8988T (cell line): Measurements from ENCODE around the gene STOML1.

Experiments used
- DNase-seq: peaks from one replicate; pipeline ENCODE4 v3.0.0; 2011

STOML1 gene

DNA sequence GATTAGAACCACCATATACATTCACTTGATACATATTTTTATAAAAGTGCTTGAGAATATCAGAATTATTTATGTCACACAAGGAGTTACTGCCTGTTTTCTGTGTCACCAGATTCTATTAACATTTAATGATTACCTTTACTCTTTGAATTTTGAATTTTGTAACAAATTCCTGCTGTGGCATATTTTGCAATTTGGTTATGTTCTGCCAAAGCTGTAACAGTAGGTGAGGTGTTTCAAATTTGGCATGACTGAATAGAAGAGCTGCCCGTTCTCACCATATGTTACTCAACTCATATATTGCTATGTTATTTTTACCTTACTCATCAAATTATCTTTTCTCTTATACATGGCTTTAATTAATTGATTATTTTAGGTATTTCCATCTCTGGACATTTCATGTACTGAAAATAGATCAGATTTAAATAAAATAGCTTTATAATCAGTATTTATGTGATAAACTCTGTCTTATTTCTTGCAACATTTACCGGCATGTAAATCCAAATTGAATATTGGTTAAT lies 21.3 kb upstream of the STOML1 start:
- no peak for DNase-seq

DNA sequence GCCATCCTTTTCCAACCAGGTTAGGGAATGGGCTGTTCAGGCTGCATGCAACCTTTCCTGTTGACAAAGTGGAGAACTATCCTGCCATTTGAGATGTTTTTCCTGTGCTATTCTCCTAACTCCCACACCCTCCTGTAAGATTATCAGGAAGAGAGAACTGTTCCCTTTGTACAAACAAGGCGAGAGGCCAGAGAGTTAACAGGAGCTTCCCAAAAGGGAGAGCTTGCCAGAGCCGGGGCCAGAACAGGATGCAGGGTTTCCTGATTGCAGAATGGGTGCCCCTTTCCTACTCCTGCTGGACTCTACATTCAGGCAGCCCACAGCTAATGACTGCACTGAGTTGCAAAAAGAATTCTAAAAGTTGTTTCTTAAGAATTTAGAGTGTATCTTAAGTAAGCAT lies 19.5 kb upstream of the STOML1 start:
- no peak for DNase-seq

GRCh38 chr15:74010929-74011540 lies 18.9 kb upstream of the STOML1 start:
- DNase-seq = no peak

DNA sequence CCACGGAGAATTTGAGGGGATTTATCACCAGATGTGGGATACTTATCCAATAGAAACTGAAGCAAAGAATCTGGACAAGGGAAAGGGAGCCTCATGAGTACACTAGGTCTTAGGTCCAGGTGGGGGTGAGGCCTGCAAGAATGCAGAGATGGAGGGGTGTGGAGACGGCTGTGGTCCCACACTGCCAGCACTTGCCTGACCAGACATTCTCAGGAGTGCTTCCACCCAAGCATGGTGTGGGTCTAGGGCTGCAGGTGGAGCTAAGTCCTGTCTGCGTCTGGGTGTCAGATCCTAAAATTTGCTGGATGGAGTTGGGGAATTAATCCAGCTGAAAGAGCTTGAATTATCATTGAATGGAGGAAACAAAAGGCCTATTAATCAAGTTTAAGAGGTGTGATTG lies 16.8 kb upstream of the STOML1 start:
- DNase-seq = no peak

DNA sequence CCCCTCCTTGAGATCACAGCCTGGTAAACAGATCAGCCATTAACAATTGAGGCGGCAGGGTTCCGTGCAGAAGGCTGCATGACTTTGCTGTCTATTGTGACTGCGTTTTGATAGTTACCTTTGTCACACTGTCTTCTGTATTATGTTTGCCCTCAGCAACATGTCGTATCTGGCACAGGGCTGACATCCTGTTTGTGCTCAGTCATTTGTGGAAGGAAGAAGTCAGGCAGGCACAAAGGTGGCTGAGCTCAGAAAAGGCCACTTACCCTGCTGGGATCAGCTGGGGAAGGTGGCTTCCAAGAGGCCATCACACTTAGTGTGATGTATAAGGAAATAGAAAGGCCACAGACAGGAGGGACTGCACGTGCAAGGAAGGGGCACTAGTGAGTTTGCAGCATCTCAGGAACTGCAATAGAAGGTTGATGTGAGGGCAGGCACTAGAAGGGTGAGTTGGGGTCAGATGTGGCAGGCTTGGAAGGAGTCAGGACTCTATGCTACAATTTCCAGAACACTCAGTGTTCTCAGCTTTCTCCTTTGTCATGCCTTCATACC lies 15.8 kb upstream of the STOML1 start:
- DNase-seq = no peak

- DNase-seq = no peak
These were observed 14.9 kb upstream of the STOML1 start for GRCh38 chr15:74006774-74007639.

GRCh38 chr15:73997986-73998385 lies 5.9 kb upstream of the STOML1 start:
- no peak for DNase-seq

GRCh38 chr15:73996939-73997338 lies 4.8 kb upstream of the STOML1 start:
- DNase-seq = no peak

DNA sequence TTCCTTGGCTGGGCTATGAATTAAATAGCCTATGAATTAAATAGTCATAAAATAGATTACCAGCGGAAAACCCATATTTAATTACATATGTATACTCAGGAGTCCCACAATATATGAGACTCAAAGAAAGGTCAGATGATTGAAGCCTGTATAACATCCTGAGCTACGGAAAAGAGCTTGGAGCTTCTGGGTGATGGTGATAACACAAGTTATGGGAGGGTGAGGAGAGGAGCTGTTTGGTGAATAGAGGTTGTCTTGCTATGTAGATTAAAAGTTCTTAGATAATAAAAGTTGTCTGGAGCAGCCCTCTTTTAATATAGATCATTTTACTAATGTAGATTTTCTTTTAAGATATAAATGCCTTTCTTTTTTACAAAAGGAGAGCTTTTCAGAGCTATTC lies 4.2 kb upstream of the STOML1 start:
- DNase-seq = no peak

- DNase-seq = no peak
These were observed 3.0 kb upstream of the STOML1 start for GRCh38 chr15:73994912-73995622.

DNA sequence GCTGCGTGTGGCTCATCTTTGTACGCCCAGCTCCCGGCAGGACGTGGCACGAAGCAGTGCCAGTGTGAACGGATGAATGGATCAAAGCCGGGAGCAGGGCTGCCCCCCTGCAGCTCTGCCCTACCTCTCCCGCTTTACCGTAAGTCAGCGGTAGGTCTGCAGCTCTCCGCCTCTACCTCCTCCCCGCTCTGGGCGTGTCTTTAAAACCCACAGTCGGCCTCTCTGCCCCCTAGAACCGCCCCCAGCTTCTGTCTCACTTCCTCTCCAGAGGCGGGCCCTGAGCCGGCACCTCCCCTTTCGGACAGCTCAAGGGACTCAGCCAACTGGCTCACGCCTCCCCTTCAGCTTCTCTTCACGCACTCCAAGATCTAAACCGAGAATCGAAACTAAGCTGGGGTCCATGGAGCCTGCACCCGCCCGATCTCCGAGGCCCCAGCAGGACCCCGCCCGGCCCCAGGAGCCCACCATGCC lies 2.4 kb upstream of the STOML1 start, which contains the start of gene PML:
Gene PML (plus strand): TSS at position 304 of the 471 bp plus-strand sequence. CDS start 97 bp downstream, at position 401.
- DNase-seq = peak; percentile 85

DNA sequence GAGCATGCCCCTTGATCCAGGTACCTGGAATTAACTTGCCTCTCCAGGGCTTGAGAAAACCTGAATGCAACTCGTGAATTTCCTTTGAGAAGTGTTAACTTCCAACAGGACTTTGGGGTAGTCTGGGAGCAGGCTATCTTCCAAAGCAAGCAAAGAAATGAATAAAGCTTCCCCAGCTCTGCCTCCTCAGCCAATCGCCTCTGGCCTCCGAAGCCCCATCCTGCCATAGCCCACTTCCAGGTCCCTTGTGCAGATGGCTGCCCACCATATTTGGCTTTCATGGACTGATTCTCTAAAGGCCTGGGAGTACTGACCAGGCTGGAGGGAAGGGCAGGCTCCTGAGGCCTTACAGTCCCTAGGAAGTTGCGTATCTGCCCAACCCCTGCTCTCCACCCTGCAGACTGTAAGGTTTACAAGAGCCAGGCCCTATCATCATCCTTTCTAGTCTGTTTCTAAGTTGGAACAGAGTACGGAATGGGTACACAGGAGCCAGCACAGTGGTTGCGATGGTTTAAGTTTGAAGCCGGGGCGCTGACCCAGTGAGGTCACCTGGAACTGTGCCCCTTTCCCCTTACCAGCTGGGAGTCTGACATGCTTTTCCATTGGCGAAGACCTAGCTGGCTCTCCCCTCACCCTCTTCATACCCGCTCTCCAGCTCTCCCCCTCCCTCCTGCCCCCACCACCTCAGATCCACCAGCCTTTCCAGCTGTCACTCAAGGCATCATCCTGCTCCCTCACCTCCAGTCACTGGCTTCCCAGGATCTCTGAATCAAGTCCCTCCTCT lies 1.3 kb upstream of the STOML1 start:
- no peak for DNase-seq

GRCh38 chr15:73992594-73992898 lies 451 bp upstream of the STOML1 start:
- no peak for DNase-seq

DNA sequence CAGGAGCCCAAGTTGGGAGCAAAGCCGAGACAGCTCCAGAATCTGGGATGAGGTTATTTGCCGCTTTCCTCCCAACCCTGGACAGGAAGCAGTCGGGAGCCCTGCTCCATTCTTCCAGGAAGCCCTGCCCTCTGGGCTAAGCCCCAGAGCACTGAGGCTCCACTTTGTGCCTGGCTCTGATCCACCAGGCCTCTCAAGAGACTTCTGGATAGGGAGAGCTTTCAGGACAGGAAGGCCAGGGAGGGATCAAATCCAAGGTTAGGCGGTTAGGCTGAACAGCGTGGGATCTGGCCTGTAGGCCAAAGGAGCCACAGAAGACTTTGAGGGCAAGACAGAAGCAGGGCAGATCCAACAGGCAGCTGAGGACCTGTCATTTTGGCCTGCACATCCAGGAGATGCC lies 835 bp downstream of the STOML1 start:
- no peak for DNase-seq

GRCh38 chr15:73990250-73991005 lies 1.7 kb downstream of the STOML1 start:
- DNase-seq = no peak

- DNase-seq = no peak
These were observed 2.9 kb downstream of the STOML1 start for GRCh38 chr15:73989001-73989798.

DNA sequence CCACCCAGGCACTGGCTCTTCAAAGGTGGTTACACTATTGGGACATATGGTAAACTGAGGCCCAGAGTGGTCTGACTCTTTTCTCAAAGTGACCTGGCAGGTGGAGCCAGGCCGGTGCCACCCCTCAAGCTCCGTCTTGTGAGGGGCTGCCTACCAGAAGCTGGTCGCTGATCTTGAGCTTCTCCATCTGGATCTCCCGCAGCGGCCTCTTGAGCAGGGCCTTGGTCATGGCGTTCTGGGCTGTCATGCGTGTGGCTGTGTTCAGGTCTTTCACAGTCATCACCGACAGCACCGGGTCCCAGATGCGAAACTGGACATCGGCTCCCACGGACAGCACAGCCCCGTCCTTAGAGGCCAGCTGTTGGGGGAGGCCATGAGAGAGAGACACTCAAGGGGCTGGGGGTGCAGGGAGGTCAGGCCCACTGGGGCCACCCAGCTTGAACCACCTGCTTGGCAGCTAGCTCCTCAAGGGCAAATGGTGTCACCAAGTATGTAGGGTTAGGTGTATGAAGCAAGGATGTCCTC lies 3.6 kb downstream of the STOML1 start:
- DNase-seq = no peak

DNA sequence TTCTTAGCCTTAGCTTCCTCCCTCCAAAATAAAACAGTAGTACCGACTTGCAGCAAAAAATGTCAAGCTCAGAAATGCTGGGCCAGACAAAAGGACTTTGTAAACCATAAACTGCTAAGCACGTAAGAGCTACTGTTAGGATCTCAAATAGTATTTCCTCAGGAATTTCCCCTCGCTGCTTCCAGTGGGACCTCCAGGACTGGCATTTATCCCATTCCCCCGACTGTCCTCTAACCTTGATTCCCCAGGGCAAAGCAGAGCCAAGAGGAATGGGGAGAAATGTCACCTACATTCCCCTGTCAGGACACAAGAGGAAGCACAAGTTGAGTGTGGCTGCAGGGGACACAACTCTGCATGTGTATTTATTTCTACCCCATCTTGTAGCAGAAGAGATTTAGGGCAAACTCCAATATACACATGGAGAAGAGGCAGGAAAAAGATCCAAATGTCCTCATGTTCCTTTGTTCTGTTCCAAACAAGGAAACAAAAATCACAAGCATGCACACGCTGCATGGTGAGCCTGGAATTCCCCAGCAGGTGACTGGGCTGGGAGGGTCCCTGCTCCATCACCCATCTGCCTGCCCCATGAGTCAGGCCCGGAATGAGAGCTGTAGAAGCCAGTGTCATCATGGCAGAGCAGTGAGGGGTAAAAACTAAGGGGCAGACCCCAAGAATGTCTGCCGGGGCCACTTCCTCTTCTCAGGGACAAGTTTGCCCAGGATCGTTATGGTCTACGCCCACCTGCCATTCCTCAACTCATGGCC lies 4.2 kb downstream of the STOML1 start:
- no peak for DNase-seq

GRCh38 chr15:73987250-73987649 lies 4.8 kb downstream of the STOML1 start:
- no peak for DNase-seq

DNA sequence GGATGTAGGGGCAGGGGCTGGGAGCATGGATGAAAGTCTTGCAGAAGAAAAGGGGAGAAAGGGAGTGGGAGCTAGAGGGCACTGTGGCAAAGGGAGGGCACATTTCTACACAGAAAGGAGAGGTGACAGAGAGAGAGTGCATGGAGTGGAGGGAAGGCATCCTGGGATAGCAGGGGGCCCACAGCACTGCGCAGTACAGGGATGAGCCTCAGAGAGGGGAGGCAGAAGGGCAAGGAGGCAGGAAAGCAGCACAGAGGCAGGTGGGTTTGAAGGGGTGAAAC lies 5.4 kb downstream of the STOML1 start:
- no peak for DNase-seq
